ENCODE measurements around the gene PEF1.

PEF1 gene

DNA sequence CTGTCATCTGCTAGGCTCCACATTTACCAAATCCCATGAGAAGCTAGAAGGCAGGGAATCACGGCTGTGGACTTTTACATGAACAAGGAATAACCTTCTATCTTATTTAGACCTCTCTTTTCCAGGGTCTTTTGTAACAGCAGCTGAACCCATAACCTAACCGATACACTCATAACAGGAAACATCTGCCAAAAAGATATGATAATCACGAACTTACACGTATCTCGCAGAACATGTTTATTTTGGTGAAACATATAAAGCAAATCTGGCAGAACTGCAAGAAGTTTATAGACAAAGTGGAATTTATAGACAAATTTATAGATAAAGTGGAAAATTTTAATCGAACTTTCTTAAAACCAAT is 48.0 kb downstream of the PEF1 start:
- no peak overlapping the region for H3K4me3 ChIP-seq (ENCODE audit: control insufficient read depth, low read depth, low read length)
- TF ChIP-seq CTCF (conservative IDR thresholded peaks at IDR 0.05; ENCODE audit: control insufficient read depth, insufficient read depth, low read depth, low read length) = no peak
- DNase-seq (ENCODE audit: low read depth) = no peak

- TF ChIP-seq CTCF (conservative IDR thresholded peaks at IDR 0.05; ENCODE audit: control insufficient read depth, insufficient read depth, low read depth, low read length) = no peak
- no peak overlapping the region for H3K4me3 ChIP-seq (ENCODE audit: control insufficient read depth, low read depth, low read length)
Measured at GRCh38 chr1:31595836-31596736, 48.6 kb downstream of the PEF1 start.

GRCh38 chr1:31593770-31594632 is 50.7 kb downstream of the PEF1 start:
- H3K4me3 ChIP-seq (ENCODE audit: control insufficient read depth, low read depth, low read length) = no peak overlapping the region
- peak; percentile 93 for TF ChIP-seq CTCF (conservative IDR thresholded peaks at IDR 0.05; ENCODE audit: control insufficient read depth, insufficient read depth, low read depth, low read length)
- DNase-seq (ENCODE audit: low read depth) = peak; percentile 70

More at GRCh38 chr1:31595836-31596736, 48.6 kb downstream of the PEF1 start:
- no peak for DNase-seq (ENCODE audit: low read depth)

- TF ChIP-seq CTCF (conservative IDR thresholded peaks at IDR 0.05; ENCODE audit: control insufficient read depth, insufficient read depth, low read depth, low read length) = no peak
- no peak for DNase-seq (ENCODE audit: low read depth)
- H3K4me3 ChIP-seq (ENCODE audit: control insufficient read depth, low read depth, low read length) = no peak overlapping the region
Measured at GRCh38 chr1:31593136-31593665, 51.5 kb downstream of the PEF1 start.

GRCh38 chr1:31592132-31592531 is 52.5 kb downstream of the PEF1 start:
- no peak overlapping the region for H3K4me3 ChIP-seq (ENCODE audit: control insufficient read depth, low read depth, low read length)
- DNase-seq (ENCODE audit: low read depth) = no peak
- no peak for TF ChIP-seq CTCF (conservative IDR thresholded peaks at IDR 0.05; ENCODE audit: control insufficient read depth, insufficient read depth, low read depth, low read length)

- DNase-seq (ENCODE audit: low read depth) = no peak
- H3K4me3 ChIP-seq (ENCODE audit: control insufficient read depth, low read depth, low read length) = no peak overlapping the region
- no peak for TF ChIP-seq CTCF (conservative IDR thresholded peaks at IDR 0.05; ENCODE audit: control insufficient read depth, insufficient read depth, low read depth, low read length)
Measured at GRCh38 chr1:31591425-31592093, 53.1 kb downstream of the PEF1 start.
